Activated naive CD8-positive, alpha-beta T cell (primary cell): ENCODE results near the gene MMP11.
A peak's percentile ranks its signal among the peaks of the same experiment; 100 is the strongest.
"Not testable (repeated sequence)": the region's sequence is repeated elsewhere in the genome, so short reads cannot be mapped to it uniquely, and the experiment has no call there.

Experiments
- H3K27ac Mint-ChIP-seq: one replicate; pipeline ENCODE4 v1.8.0; 2021; ENCODE audit warnings: mixed read lengths
- H3K27me3 Mint-ChIP-seq: one replicate; pipeline ENCODE4 v1.8.0; 2021; ENCODE audit warnings: mixed read lengths
- H3K36me3 Mint-ChIP-seq: one replicate; pipeline ENCODE4 v1.8.0; 2021; ENCODE audit warnings: mixed read lengths
- H3K4me1 Mint-ChIP-seq: one replicate; pipeline ENCODE4 v1.8.0; 2021; ENCODE audit warnings: low read depth, mixed read lengths
- H3K4me3 Mint-ChIP-seq: one replicate; pipeline ENCODE4 v1.8.0; 2021; ENCODE audit warnings: mild to moderate bottlenecking, mixed read lengths
- H3K9me3 Mint-ChIP-seq: one replicate; pipeline ENCODE4 v1.8.0; 2021; ENCODE audit warnings: low read depth, mixed read lengths

The MMP11 gene, protein sequence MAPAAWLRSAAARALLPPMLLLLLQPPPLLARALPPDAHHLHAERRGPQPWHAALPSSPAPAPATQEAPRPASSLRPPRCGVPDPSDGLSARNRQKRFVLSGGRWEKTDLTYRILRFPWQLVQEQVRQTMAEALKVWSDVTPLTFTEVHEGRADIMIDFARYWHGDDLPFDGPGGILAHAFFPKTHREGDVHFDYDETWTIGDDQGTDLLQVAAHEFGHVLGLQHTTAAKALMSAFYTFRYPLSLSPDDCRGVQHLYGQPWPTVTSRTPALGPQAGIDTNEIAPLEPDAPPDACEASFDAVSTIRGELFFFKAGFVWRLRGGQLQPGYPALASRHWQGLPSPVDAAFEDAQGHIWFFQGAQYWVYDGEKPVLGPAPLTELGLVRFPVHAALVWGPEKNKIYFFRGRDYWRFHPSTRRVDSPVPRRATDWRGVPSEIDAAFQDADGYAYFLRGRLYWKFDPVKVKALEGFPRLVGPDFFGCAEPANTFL

GRCh38 chr22:23772649-23773473 is at the start of gene MMP11:
TSS of gene MMP11 (plus strand) at chr22:23772849. CDS start at chr22:23772871, 22 bp downstream.
- Mint-ChIP-seq H3K4me3 (peak within 1 kb of the TSS; percentile 75), H3K4me1 (peaks cover 17% of the 10 kb centered on the region), H3K9me3 (no peaks in the 10 kb centered on the region), H3K27me3 (no peaks in the 10 kb centered on the region), H3K27ac (peak within 1 kb of the TSS; percentile 3), H3K36me3 (no peaks in the 10 kb centered on the region)

- not testable (repeated sequence) for H3K27ac Mint-ChIP-seq, H3K27me3 Mint-ChIP-seq, H3K36me3 Mint-ChIP-seq, H3K4me1 Mint-ChIP-seq, H3K9me3 Mint-ChIP-seq, H3K4me3 Mint-ChIP-seq
Observed at GRCh38 chr22:23728108-23728507, 44.5 kb upstream of the MMP11 start.

- no peaks in the 10 kb centered on the region for H3K9me3 Mint-ChIP-seq
- H3K27me3 Mint-ChIP-seq = no peaks in the 10 kb centered on the region
- no peak overlapping the region for H3K27ac Mint-ChIP-seq
- H3K4me3 Mint-ChIP-seq = no peak overlapping the region
- no peaks in the 10 kb centered on the region for H3K4me1 Mint-ChIP-seq
- H3K36me3 Mint-ChIP-seq = no peaks in the 10 kb centered on the region
Observed at GRCh38 chr22:23737696-23738095, 35.0 kb upstream of the MMP11 start.

GRCh38 chr22:23742505-23743264 is 30.0 kb upstream of the MMP11 start:
- peaks cover 16% of the 10 kb centered on the region for H3K36me3 Mint-ChIP-seq
- H3K27me3 Mint-ChIP-seq = no peaks in the 10 kb centered on the region
- no peaks in the 10 kb centered on the region for H3K4me1 Mint-ChIP-seq
- no peak overlapping the region for H3K4me3 Mint-ChIP-seq
- no peaks in the 10 kb centered on the region for H3K9me3 Mint-ChIP-seq
- no peak overlapping the region for H3K27ac Mint-ChIP-seq

DNA sequence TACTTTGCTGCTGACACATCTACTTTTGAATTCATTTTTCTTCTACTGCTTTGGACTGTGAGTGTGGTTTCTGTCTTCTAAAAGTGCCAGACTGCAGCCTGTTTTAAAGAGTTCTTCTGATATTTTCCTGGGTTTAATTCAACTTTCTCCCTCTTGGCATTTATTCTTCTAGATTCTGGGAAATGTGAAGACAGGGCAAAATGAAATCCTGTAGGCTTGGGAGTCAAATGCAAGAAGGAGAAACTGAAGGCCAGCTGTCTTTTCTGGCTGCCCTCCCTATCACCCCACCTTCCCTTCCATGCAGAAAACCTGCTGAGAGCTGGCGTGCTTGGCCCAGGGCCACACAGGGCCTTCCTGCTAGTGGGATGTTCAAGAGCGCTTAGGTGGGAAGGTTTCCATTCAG is 29.3 kb upstream of the MMP11 start:
- H3K9me3 Mint-ChIP-seq = no peaks in the 10 kb centered on the region
- H3K4me3 Mint-ChIP-seq = no peak overlapping the region
- H3K4me1 Mint-ChIP-seq = no peaks in the 10 kb centered on the region
- peaks cover 16% of the 10 kb centered on the region for H3K36me3 Mint-ChIP-seq
- no peaks in the 10 kb centered on the region for H3K27me3 Mint-ChIP-seq
- no peak overlapping the region for H3K27ac Mint-ChIP-seq

- Mint-ChIP-seq H3K27ac (no peak overlapping the region), H3K36me3 (peaks cover 16% of the 10 kb centered on the region), H3K9me3 (no peaks in the 10 kb centered on the region), H3K27me3 (no peaks in the 10 kb centered on the region), H3K4me3 (no peak overlapping the region), H3K4me1 (no peaks in the 10 kb centered on the region)
Observed at GRCh38 chr22:23744001-23744400, 28.6 kb upstream of the MMP11 start.

- H3K4me1 Mint-ChIP-seq = peaks cover under 1% of the 10 kb centered on the region
- no peaks in the 10 kb centered on the region for H3K9me3 Mint-ChIP-seq
- H3K27me3 Mint-ChIP-seq = no peaks in the 10 kb centered on the region
- peaks cover 16% of the 10 kb centered on the region for H3K36me3 Mint-ChIP-seq
- H3K27ac Mint-ChIP-seq = no peak overlapping the region
- H3K4me3 Mint-ChIP-seq = no peak overlapping the region
Observed at GRCh38 chr22:23744485-23744884, 28.2 kb upstream of the MMP11 start.

DNA sequence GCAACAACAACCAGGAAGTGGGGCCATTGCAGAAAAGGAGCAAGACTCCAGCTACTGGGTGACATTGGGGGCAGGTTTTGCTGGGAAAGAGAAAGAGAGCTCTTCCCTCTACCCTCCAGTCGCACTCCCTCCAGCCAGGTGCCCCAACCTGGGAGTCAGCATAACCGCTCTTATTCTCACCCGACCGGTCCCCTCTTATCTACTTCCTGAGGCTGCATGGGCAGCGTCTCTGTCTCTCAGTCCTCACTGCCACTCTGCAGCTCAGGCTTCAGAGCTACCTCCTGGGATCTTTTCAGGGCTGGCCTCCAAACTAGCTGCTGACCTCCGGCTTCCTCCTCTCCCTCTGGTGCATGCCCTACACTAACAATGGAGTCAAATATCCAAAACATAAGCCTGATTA is 26.9 kb upstream of the MMP11 start:
- Mint-ChIP-seq H3K4me3 (no peak overlapping the region), H3K27me3 (no peaks in the 10 kb centered on the region), H3K9me3 (no peaks in the 10 kb centered on the region), H3K36me3 (peaks cover 16% of the 10 kb centered on the region), H3K27ac (no peak overlapping the region), H3K4me1 (peaks cover 8% of the 10 kb centered on the region)

DNA sequence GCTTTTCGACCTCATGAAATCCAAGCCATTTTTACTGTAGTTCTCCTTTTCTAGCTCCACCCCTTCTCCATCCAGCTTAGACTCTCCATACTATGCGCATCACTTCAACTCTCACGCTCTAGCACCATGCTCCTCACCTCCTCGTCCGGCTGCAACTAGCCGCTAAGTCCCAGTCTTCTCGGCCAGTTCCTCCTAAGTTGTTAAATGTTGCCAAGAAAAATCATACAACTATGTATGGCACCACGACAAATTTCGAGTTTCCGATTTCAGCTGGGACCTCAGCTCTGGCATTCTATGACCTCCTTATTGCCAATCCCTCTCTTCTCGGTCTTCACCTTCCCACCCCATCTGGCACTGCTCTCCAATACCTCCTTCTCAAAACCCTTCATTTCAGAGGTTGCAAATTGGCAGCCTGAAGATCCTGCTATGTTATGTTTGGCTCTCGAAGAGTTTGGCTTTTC is 22.8 kb upstream of the MMP11 start:
- no peaks in the 10 kb centered on the region for H3K9me3 Mint-ChIP-seq
- H3K27ac Mint-ChIP-seq = peak overlapping the region; percentile 14
- peaks cover 4% of the 10 kb centered on the region for H3K36me3 Mint-ChIP-seq
- H3K27me3 Mint-ChIP-seq = no peaks in the 10 kb centered on the region
- peaks cover 8% of the 10 kb centered on the region for H3K4me1 Mint-ChIP-seq
- peak overlapping the region; percentile 85 for H3K4me3 Mint-ChIP-seq

DNA sequence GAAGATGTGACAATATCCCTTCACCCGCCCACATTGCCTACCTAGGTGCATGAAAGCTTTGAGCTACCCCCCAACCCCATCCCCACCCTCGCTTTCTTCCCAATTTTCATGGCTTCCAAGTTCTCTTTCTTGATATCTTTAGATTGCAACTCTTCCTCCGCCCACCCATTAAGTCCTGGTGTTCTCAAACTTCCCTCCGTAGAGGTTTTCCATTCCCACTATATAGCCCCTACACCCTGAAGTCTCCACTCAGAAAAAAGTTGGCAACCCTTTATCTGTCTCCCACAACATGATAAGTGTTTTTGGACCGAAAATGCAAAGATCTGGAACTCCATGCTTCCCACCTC is 22.3 kb upstream of the MMP11 start:
- peak overlapping the region; percentile 85 for H3K4me3 Mint-ChIP-seq
- peak overlapping the region; percentile 55 for H3K27ac Mint-ChIP-seq
- no peaks in the 10 kb centered on the region for H3K9me3 Mint-ChIP-seq
- H3K4me1 Mint-ChIP-seq = peaks cover 8% of the 10 kb centered on the region
- H3K27me3 Mint-ChIP-seq = no peaks in the 10 kb centered on the region
- no peaks in the 10 kb centered on the region for H3K36me3 Mint-ChIP-seq

GRCh38 chr22:23750714-23751440 is 21.8 kb upstream of the MMP11 start, which contains the start of gene ZNF70:
TSS of gene ZNF70 (minus strand) at chr22:23751112. CDS start at chr22:23745140, 5,972 bp downstream.
- peak within 1 kb of the TSS; percentile 85 for H3K4me3 Mint-ChIP-seq
- no peaks in the 10 kb centered on the region for H3K36me3 Mint-ChIP-seq
- peaks cover 8% of the 10 kb centered on the region for H3K4me1 Mint-ChIP-seq
- H3K9me3 Mint-ChIP-seq = no peaks in the 10 kb centered on the region
- H3K27ac Mint-ChIP-seq = peak within 1 kb of the TSS; percentile 72
- no peaks in the 10 kb centered on the region for H3K27me3 Mint-ChIP-seq

DNA sequence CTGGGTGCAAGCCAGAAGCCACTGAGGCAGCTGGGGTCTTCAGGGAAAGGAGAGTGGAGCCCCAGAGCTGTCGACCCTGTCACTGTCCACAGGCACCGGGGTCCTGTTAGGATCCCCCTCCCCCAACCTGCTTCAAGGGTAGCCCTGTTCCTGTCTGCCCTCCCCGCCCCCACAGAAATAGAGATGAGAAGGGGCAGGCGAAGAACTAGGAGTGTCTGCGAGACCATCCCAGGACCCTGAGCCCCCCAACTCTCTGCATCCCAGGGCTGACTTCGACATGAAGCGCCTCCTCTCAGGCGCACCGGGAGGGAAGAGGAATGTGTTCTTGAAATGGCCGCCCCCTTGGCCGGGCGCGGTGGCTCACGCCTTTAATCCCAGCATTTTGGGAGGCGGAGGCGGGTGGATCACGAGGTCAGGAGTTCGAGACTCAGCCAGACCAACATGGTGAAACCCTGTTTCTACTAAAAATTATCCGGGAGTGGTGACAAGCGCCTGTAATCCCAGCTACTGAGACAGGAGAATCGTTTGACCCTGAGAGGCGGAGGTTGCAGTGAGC is 21.1 kb upstream of the MMP11 start:
- Mint-ChIP-seq H3K36me3 (no peaks in the 10 kb centered on the region), H3K4me1 (peaks cover 8% of the 10 kb centered on the region), H3K27ac (peak overlapping the region; percentile 50), H3K27me3 (no peaks in the 10 kb centered on the region), H3K4me3 (peak overlapping the region; percentile 79), H3K9me3 (no peaks in the 10 kb centered on the region)

GRCh38 chr22:23752090-23752691 is 20.5 kb upstream of the MMP11 start:
- Mint-ChIP-seq H3K4me3 (peak overlapping the region; percentile 71), H3K36me3 (no peaks in the 10 kb centered on the region), H3K27ac (peak overlapping the region; percentile 72), H3K4me1 (peaks cover 8% of the 10 kb centered on the region), H3K9me3 (no peaks in the 10 kb centered on the region), H3K27me3 (no peaks in the 10 kb centered on the region)
